H1 (cell line): Measurements from ENCODE around the gene CHD9. TPM values are rescaled to one million over a fixed set of nuclear protein-coding genes. Genes with fewer than 3 reads are reported as not detected.

Source experiments
- CTCF ChIA-PET: fragments of 300-600 bp; sonication (Branson Sonifier 250); formaldehyde crosslinking; loops from one replicate; lab custom pipeline; 2021; ENCODE audit not compliant: partially characterized antibody; lab: Charles Lee
- POLR2A ChIA-PET: fragments of 300-600 bp; sonication (Branson Sonifier 250); formaldehyde crosslinking; loops from one replicate; lab custom pipeline; 2021; ENCODE audit warnings: inconsistent platforms; ENCODE audit not compliant: partially characterized antibody; lab: Charles Lee
- DNase-seq, 2 experiments: peaks; one replicate each; pipeline versions ENCODE4 v3.0.0 to v3.0.0-alpha.2; 2010 to 2022; ENCODE audit warnings: low spot score in 2 of 2, low read depth in 1 of 2, mixed read lengths in 1 of 2
- FAIRE-seq: peaks from 2 replicates; lab custom pipeline; 2011; peaks lifted over from hg19 to GRCh38; lab: Jason Lieb, UNC
- H2AFZ ChIP-seq: 2 replicates; pipeline ENCODE4 v1.8.1; 2012; ENCODE audit warnings: low read length, inconsistent platforms
- H2AK5ac ChIP-seq: 2 replicates; pipeline ENCODE4 v1.6.1; 2013; ENCODE audit warnings: low read depth, low read length
- H2BK120ac ChIP-seq: replicated peaks from 2 replicates; pipeline ENCODE3; 2013; ENCODE audit warnings: low read depth, low read length, inconsistent platforms
- H2BK12ac ChIP-seq: 2 replicates; pipeline ENCODE4 v1.6.1; 2013; ENCODE audit warnings: low read depth, low read length
- H2BK15ac ChIP-seq: 2 replicates; pipeline ENCODE4 v1.6.1; 2013; ENCODE audit warnings: low read length
- H2BK20ac ChIP-seq: 2 replicates; pipeline ENCODE4 v1.6.1; 2013; ENCODE audit warnings: low read length
- H2BK5ac ChIP-seq: 2 replicates; pipeline ENCODE4 v1.6.1; 2013; ENCODE audit warnings: low read depth, low read length
- H3K14ac ChIP-seq: 2 replicates; pipeline ENCODE4 v1.6.1; 2013; ENCODE audit warnings: inconsistent platforms; ENCODE audit not compliant: insufficient read length
- H3K18ac ChIP-seq: 2 replicates; pipeline ENCODE4 v1.6.1; 2013; ENCODE audit warnings: low read length; ENCODE audit errors: extremely low read depth
- H3K23ac ChIP-seq: 2 replicates; pipeline ENCODE4 v1.6.1; 2013; ENCODE audit warnings: inconsistent platforms; ENCODE audit not compliant: insufficient read length
- H3K23me2 ChIP-seq: 2 replicates; pipeline ENCODE4 v1.6.1; 2013; ENCODE audit warnings: low read depth, low read length
- H3K27ac ChIP-seq: 2 replicates; pipeline ENCODE4 v1.6.1; 2011; ENCODE audit warnings: low read depth, low read length, inconsistent platforms
- H3K27me3 ChIP-seq, 4 experiments: replicated peaks in 1 of 4; 1 replicate in 1 of 4; 2 replicates in 3 of 4; pipeline versions ENCODE4 v1.6.1 to v1.8.1; 2011 to 2013; ENCODE audit warnings: low read length in 3 of 4, mild to moderate bottlenecking in 3 of 4, inconsistent platforms in 2 of 4, mixed read lengths in 2 of 4, moderate library complexity in 1 of 4; ENCODE audit not compliant: control insufficient read depth in 3 of 4, insufficient read depth in 3 of 4; ENCODE audit errors: extremely low read depth in 1 of 4
- H3K36me3 ChIP-seq, 4 experiments: 2 replicates each; pipeline versions ENCODE4 v1.6.1 to v1.8.1; 2011 to 2013; ENCODE audit warnings: mild to moderate bottlenecking in 4 of 4, low read length in 3 of 4, moderate library complexity in 2 of 4, control low read depth in 1 of 4, inconsistent platforms in 1 of 4; ENCODE audit not compliant: insufficient read depth in 4 of 4, control insufficient read depth in 2 of 4
- H3K4ac ChIP-seq: replicated peaks from 2 replicates; pipeline ENCODE3; 2013; ENCODE audit warnings: low read length, low read depth, mixed read lengths, inconsistent platforms; ENCODE audit not compliant: insufficient read length
- H3K4me1 ChIP-seq, 4 experiments: replicated peaks in 1 of 4; 1 replicate in 1 of 4; 2 replicates in 3 of 4; pipeline versions ENCODE4 v1.6.1 to v1.8.1; 2011 to 2013; ENCODE audit warnings: low read length in 3 of 4, inconsistent platforms in 2 of 4, mixed read lengths in 1 of 4; ENCODE audit not compliant: insufficient read depth in 4 of 4, control insufficient read depth in 3 of 4
- H3K4me2 ChIP-seq, 2 experiments: 2 replicates each; pipeline versions ENCODE4 v1.6.1 to v1.8.1; 2011 to 2013; ENCODE audit warnings: low read depth in 2 of 2, low read length in 2 of 2, control low read depth in 1 of 2, inconsistent platforms in 1 of 2, mild to moderate bottlenecking in 1 of 2; ENCODE audit not compliant: insufficient read depth in 1 of 2
- H3K4me3 ChIP-seq, 4 experiments: fragments of 200-600, 300-600 bp in 1 of 4; sonication (generic), shearing (Covaris generic), sonication (Bioruptor Twin) in 1 of 4; 2 replicates each; pipeline versions ENCODE4 v1.5.1 to v1.8.1; 2011 to 2016; ENCODE audit warnings: low read length in 4 of 4, low read depth in 3 of 4, control low read depth in 2 of 4, inconsistent platforms in 2 of 4, mild to moderate bottlenecking in 2 of 4, mixed read lengths in 1 of 4, moderate library complexity in 1 of 4; ENCODE audit not compliant: insufficient read depth in 2 of 4; ENCODE audit errors: extremely low read depth in 1 of 4
- H3K56ac ChIP-seq: replicated peaks from 2 replicates; pipeline ENCODE3; 2013; ENCODE audit warnings: low read depth, mild to moderate bottlenecking, mixed read lengths, low read length, inconsistent platforms; ENCODE audit not compliant: insufficient read length
- H3K79me1 ChIP-seq: 2 replicates; pipeline ENCODE4 v1.6.1; 2013; ENCODE audit warnings: low read depth, low read length, control low read depth
- H3K79me2 ChIP-seq, 2 experiments: 2 replicates each; pipeline versions ENCODE4 v1.6.1 to v1.8.1; 2012 to 2013; ENCODE audit warnings: low read length in 2 of 2, mild to moderate bottlenecking in 2 of 2, inconsistent platforms in 1 of 2; ENCODE audit not compliant: insufficient read depth in 2 of 2, control insufficient read depth in 1 of 2
- H3K9ac ChIP-seq, 4 experiments: replicated peaks in 1 of 4; 1 replicate in 1 of 4; 2 replicates in 3 of 4; pipeline versions ENCODE4 v1.6.1 to v1.8.1; 2011 to 2013; ENCODE audit warnings: low read depth in 3 of 4, low read length in 3 of 4, control low read depth in 2 of 4, mild to moderate bottlenecking in 2 of 4, moderate library complexity in 2 of 4, inconsistent platforms in 1 of 4; ENCODE audit errors: extremely low read depth in 1 of 4
- H3K9me3 ChIP-seq, 2 experiments: 2 replicates each; pipeline versions ENCODE4 v1.6.1 to v1.8.1; 2012 to 2013; ENCODE audit warnings: mild to moderate bottlenecking in 2 of 2, moderate library complexity in 2 of 2, control low read depth in 1 of 2, inconsistent platforms in 1 of 2, low read depth in 1 of 2, low read length in 1 of 2, mixed read lengths in 1 of 2; ENCODE audit not compliant: insufficient read depth in 2 of 2
- H4K20me1 ChIP-seq, 2 experiments: replicated peaks in 1 of 2; 2 replicates each; pipeline versions ENCODE3 to v1.8.1; 2011 to 2013; ENCODE audit warnings: inconsistent platforms in 2 of 2, low read length in 2 of 2, mild to moderate bottlenecking in 1 of 2; ENCODE audit not compliant: insufficient read depth in 2 of 2, control insufficient read depth in 1 of 2
- H4K5ac ChIP-seq: 2 replicates; pipeline ENCODE4 v1.6.1; 2013; ENCODE audit warnings: low read length, low read depth, mixed read lengths, inconsistent platforms; ENCODE audit not compliant: insufficient read length
- H4K8ac ChIP-seq: 2 replicates; pipeline ENCODE4 v1.8.0; 2013; ENCODE audit warnings: mild to moderate bottlenecking, moderate library complexity, low read length, inconsistent platforms; ENCODE audit not compliant: insufficient read depth; ENCODE audit errors: extremely low read depth
- H4K91ac ChIP-seq: replicated peaks from 2 replicates; pipeline ENCODE3; 2013; ENCODE audit warnings: low read length, mixed read lengths, inconsistent platforms; ENCODE audit not compliant: insufficient read length
- ATF2 ChIP-seq: IDR thresholded peaks from 2 replicates; pipeline ENCODE4 v1.6.1; 2012; ENCODE audit warnings: low read length, inconsistent platforms
- CHD2 ChIP-seq: IDR thresholded peaks from 2 replicates; pipeline ENCODE4 v1.6.1; 2012; ENCODE audit warnings: low read length, improper control_type of control experiment
- EZH2 ChIP-seq: fragments of 200-600 bp; sonication (generic); IDR thresholded peaks from 2 replicates; pipeline ENCODE4 v1.7.1; 2012; ENCODE audit warnings: low read depth, mild to moderate bottlenecking, moderate library complexity, low read length, inconsistent platforms; ENCODE audit not compliant: severe bottlenecking
- MAFK ChIP-seq: IDR thresholded peaks from 2 replicates; pipeline ENCODE4 v1.6.1; 2012; ENCODE audit warnings: low read depth, mild to moderate bottlenecking, improper control_type of control experiment, low read length
- RAD21 ChIP-seq, 2 experiments: IDR thresholded peaks in 1 of 2; conservative IDR thresholded peaks in 1 of 2; 2 replicates each; pipeline ENCODE4 v1.6.1; 2011; ENCODE audit warnings: low read depth in 2 of 2, low read length in 2 of 2, improper control_type of control experiment in 1 of 2, inconsistent platforms in 1 of 2, mild to moderate bottlenecking in 1 of 2, moderate library complexity in 1 of 2
- SAP30 ChIP-seq: fragments of 300-600 bp; sonication (generic); IDR thresholded peaks from 2 replicates; pipeline ENCODE4 v1.7.1; 2012; ENCODE audit warnings: low read length, moderate library complexity, mild to moderate bottlenecking, inconsistent platforms; ENCODE audit not compliant: insufficient read depth, insufficient replicate concordance
- SIN3A ChIP-seq, 2 experiments: IDR thresholded peaks in 1 of 2; conservative IDR thresholded peaks in 1 of 2; 2 replicates each; pipeline ENCODE4 v1.6.1; 2011 to 2012; ENCODE audit warnings: low read length in 2 of 2, improper control_type of control experiment in 1 of 2, low read depth in 1 of 2, mild to moderate bottlenecking in 1 of 2
- SP4 ChIP-seq: IDR thresholded peaks from 2 replicates; pipeline ENCODE4 v1.6.1; 2012; ENCODE audit warnings: low read length, inconsistent platforms
- SUZ12 ChIP-seq: fragments of 200-600 bp; sonication (generic); IDR thresholded peaks from 2 replicates; pipeline ENCODE4 v1.6.1; 2012; ENCODE audit warnings: mild to moderate bottlenecking, inconsistent platforms, low read length, moderate library complexity, mixed read lengths
- TAF1 ChIP-seq: IDR thresholded peaks from 2 replicates; pipeline ENCODE4 v1.6.1; 2011; ENCODE audit warnings: mild to moderate bottlenecking, low read depth, low read length
- TCF12 ChIP-seq: IDR thresholded peaks from 2 replicates; pipeline ENCODE4 v1.6.1; 2011; ENCODE audit warnings: low read depth, mild to moderate bottlenecking, low read length
- YY1 ChIP-seq: IDR thresholded peaks from 2 replicates; pipeline ENCODE4 v1.6.1; 2011; ENCODE audit warnings: low read depth, mild to moderate bottlenecking, low read length
- ZNF274 ChIP-seq: IDR thresholded peaks from 2 replicates; pipeline ENCODE4 v1.7.0; 2012; ENCODE audit warnings: low read length, borderline replicate concordance; ENCODE audit errors: extremely low read depth
- WGBS, 2 experiments: shearing (Covaris generic) in 1 of 2; methylation state at CpG; one replicate each; pipeline versions ENCODE4 v1.1.6 to v1.1.7; 2013 to 2015; ENCODE audit warnings: low lambda C conversion rate in 2 of 2, mixed read lengths in 2 of 2, inconsistent platforms in 1 of 2, low coverage in 1 of 2, missing lambda C conversion rate in 1 of 2; ENCODE audit not compliant: insufficient replicate concordance in 2 of 2, insufficient coverage in 1 of 2, insufficient read length in 1 of 2; ENCODE audit errors: extremely low coverage in 1 of 2, missing lambda C conversion rate in 1 of 2; 5-methylcytosine and 5-hydroxymethylcytosine counted together
- polyA plus RNA-seq, 7 experiments: library from polyadenylated mRNA; depleted of rRNA in 3 of 7; stranded (reverse) in 5 of 7; unstranded in 2 of 7; fragments of >200 nt in 5 of 7; fragments of 200-250 nt in 2 of 7; gene quantifications; 1 replicate in 5 of 7; 2 replicates in 1 of 7; 4 replicates in 1 of 7; pipeline versions ENCODE4 v1.2.1 to v1.2.3, GENCODE V29; 2011 to 2013; ENCODE audit warnings: missing spikeins in 2 of 7, mixed read lengths in 2 of 7
- total RNA-seq: library from RNA; stranded (reverse); fragmentation: NEBNext Ultra II Directional; extraction: Animal tissue kit (Norgen Biotek cat#: 25700); gene quantifications from 2 replicates; pipeline ENCODE4 v1.2.1, GENCODE V29; 2021

Gene CHD9
- total and polyA plus RNA-seq, 2 of the 8 experiments (the other 6 are each of a cell fraction or from before 2014, with no cell fraction given), result 9.9 to 32.4 TPM

GRCh38 chr16:53024045-53024444, 30.7 kb upstream of the CHD9 start:
- no peaks in the 10 kb centered on the region for H3K9me3 ChIP-seq
- H3K79me2 ChIP-seq, result no peaks in the 10 kb centered on the region
- H3K14ac ChIP-seq, result no peak overlapping the region
- no peak overlapping the region for H2BK12ac ChIP-seq
- no peak overlapping the region for H2AFZ ChIP-seq
- no peak overlapping the region for H3K4me2 ChIP-seq
- no peak overlapping the region for H3K56ac ChIP-seq
- H3K4ac ChIP-seq, result no peak overlapping the region
- ChIA-PET POLR2A (no interaction called here), CTCF (interaction anchor here (0.8 to 5.6 kb wide), 5 partner anchors 12 to 1040 kb away, joined by 3 to 54 read pairs (median 47); no protein-coding TSS in a partner anchor)
- H2BK20ac ChIP-seq, result no peak overlapping the region
- H4K5ac ChIP-seq, result no peak overlapping the region
- 94% methylated on average over 4 of the region's 4 CpGs; no CpG with 5 or more reads in 1 of the 2 experiments for WGBS, 2 experiments
- H2BK120ac ChIP-seq, result no peak overlapping the region
- no peaks in the 10 kb centered on the region for H3K79me1 ChIP-seq
- H3K27me3 ChIP-seq, result no peaks in the 10 kb centered on the region
- H3K4me3 ChIP-seq, result no peak overlapping the region
- H2BK15ac ChIP-seq, result no peak overlapping the region
- H3K4me1 ChIP-seq, result no peaks in the 10 kb centered on the region
- H3K23ac ChIP-seq, result no peak overlapping the region
- no peak for FAIRE-seq
- no peak overlapping the region for H3K18ac ChIP-seq
- H3K27ac ChIP-seq, result no peak overlapping the region
- no peak overlapping the region for H4K91ac ChIP-seq
- H3K36me3 ChIP-seq, result no peaks in the 10 kb centered on the region
- DNase-seq, result no peak
- H4K20me1 ChIP-seq, result no peaks in the 10 kb centered on the region
- H3K9ac ChIP-seq, result no peak overlapping the region
- no peak overlapping the region for H2AK5ac ChIP-seq
- H4K8ac ChIP-seq, result no peak overlapping the region
- no peak overlapping the region for H2BK5ac ChIP-seq
- no peaks in the 10 kb centered on the region for H3K23me2 ChIP-seq
- TF ChIP-seq MAFK, result no peak
- no peak for TF ChIP-seq ATF2
- no peak for TF ChIP-seq SUZ12
- TF ChIP-seq TCF12, result no peak
- TF ChIP-seq SAP30, result no peak
- no peak for TF ChIP-seq TAF1
- no peak for TF ChIP-seq SIN3A (conservative IDR thresholded peaks at IDR 0.05 in 1 of 2, IDR thresholded peaks at IDR 0.05 in 1 of 2; ENCODE audit: low read depth in 1 of 2, low read length in 2 of 2)
- no peak for TF ChIP-seq SP4
- no peak for TF ChIP-seq YY1
- no peak for TF ChIP-seq CHD2
- TF ChIP-seq EZH2, result no peak
- TF ChIP-seq ZNF274, result no peak
- TF ChIP-seq RAD21 (IDR thresholded peaks at IDR 0.05 in 1 of 2, conservative IDR thresholded peaks at IDR 0.05 in 1 of 2; ENCODE audit: low read depth in 2 of 2, low read length in 2 of 2), result no peak
